ENCODE results near the gene ARID5B. TPM values are rescaled to one million over a fixed set of nuclear protein-coding genes. Genes with fewer than 3 reads are reported as not detected.

Gene ARID5B
- total and polyA plus RNA-seq, 2 donors (not counting 1 experiment from before 2014, with no cell fraction given): 22.4 to 237 TPM

GRCh38 chr10:61994405-61995219 lies 93.1 kb downstream of the ARID5B start:
- no peak for ATAC-seq (ENCODE audit: low read depth)
- Histone ChIP-seq H3K9me3 (ENCODE audit: control extremely low read depth in 1 of 3, control insufficient read depth in 2 of 3, insufficient read depth in 1 of 3, low read length in 2 of 3) (no peaks in the 10 kb centered on the region), H3K9ac (ENCODE audit: low read length) (no peak overlapping the region), H3K27me3 (replicated peaks in 1 of 4; ENCODE audit: control extremely low read depth in 1 of 4, control insufficient read depth in 3 of 4, insufficient read depth in 4 of 4, low read length in 3 of 4) (no peaks in the 10 kb centered on the region), H3K4me1 (ENCODE audit: control insufficient read depth in 2 of 2, insufficient read depth in 2 of 2, low read length in 2 of 2) (peaks cover 56 to 68% of the 10 kb centered on the region in 2 donors), H4K20me1 (ENCODE audit: control insufficient read depth, insufficient read depth, low read length, poor library complexity, severe bottlenecking) (no peaks in the 10 kb centered on the region), H3K79me2 (ENCODE audit: control insufficient read depth, insufficient read depth, low read length) (peaks cover 99% of the 10 kb centered on the region), H3K4me3 (ENCODE audit: control extremely low read depth in 1 of 5, extremely low read depth in 1 of 5, insufficient read depth in 1 of 5, low read depth in 2 of 5, low read length in 4 of 5) (no peak overlapping the region), H3K27ac (ENCODE audit: low read length in 2 of 2) (peak overlapping the region in 1 of 2 donors; percentile 59), H3K4me2 (replicated peaks; ENCODE audit: low read depth, low read length, poor library complexity, severe bottlenecking) (peak overlapping the region; percentile 65), H3K36me3 (replicated peaks in 1 of 2; ENCODE audit: control extremely low read depth in 1 of 2, control insufficient read depth in 1 of 2, extremely low read depth in 1 of 2, insufficient read depth in 2 of 2, low read length in 1 of 2) (peaks cover 3 to 35% of the 10 kb centered on the region in 2 experiments), H2AFZ (ENCODE audit: insufficient read depth, low read depth, low read length, poor library complexity, severe bottlenecking) (no peak overlapping the region)
- ChIA-PET POLR2A (no interaction called here), CTCF (interaction anchor here (1.1 to 1.9 kb wide), 2 partner anchors 28 to 91 kb away, joined by 3 to 5 read pairs; no protein-coding TSS in a partner anchor)
- TF ChIP-seq EZH2 (IDR thresholded peaks at IDR 0.05; ENCODE audit: borderline replicate concordance, insufficient read depth, low read depth, low read length, poor library complexity, severe bottlenecking) (no peak), CTCF (IDR thresholded peaks at IDR 0.05) (no peak)
- H3K4me3 Mint-ChIP-seq: no peak overlapping the region
- no peaks in the 10 kb centered on the region for H3K27me3 Mint-ChIP-seq
- peak overlapping the region; percentile 56 for H3K27ac Mint-ChIP-seq
- DNase-seq: no peak
- H3K9me3 Mint-ChIP-seq (ENCODE audit: insufficient read depth): no peaks in the 10 kb centered on the region
- WGBS (ENCODE audit: insufficient coverage): no CpG with 5 or more reads among the region's 7 CpGs
- H3K4me1 Mint-ChIP-seq: peaks cover 90% of the 10 kb centered on the region
- intact Hi-C loops (cut with micrococcal nuclease): no loop called here

- ATAC-seq (ENCODE audit: low read depth): no peak
- Histone ChIP-seq H2AFZ (ENCODE audit: insufficient read depth, low read depth, low read length, poor library complexity, severe bottlenecking) (no peak overlapping the region), H3K27me3 (replicated peaks in 1 of 4; ENCODE audit: control extremely low read depth in 1 of 4, control insufficient read depth in 3 of 4, insufficient read depth in 4 of 4, low read length in 3 of 4) (no peaks in the 10 kb centered on the region), H3K9ac (ENCODE audit: low read length) (no peak overlapping the region), H3K4me1 (ENCODE audit: control insufficient read depth in 2 of 2, insufficient read depth in 2 of 2, low read length in 2 of 2) (peaks cover 60 to 68% of the 10 kb centered on the region in 2 donors), H3K4me3 (ENCODE audit: control extremely low read depth in 1 of 5, extremely low read depth in 1 of 5, insufficient read depth in 1 of 5, low read depth in 2 of 5, low read length in 4 of 5) (no peak overlapping the region), H4K20me1 (ENCODE audit: control insufficient read depth, insufficient read depth, low read length, poor library complexity, severe bottlenecking) (no peaks in the 10 kb centered on the region), H3K27ac (ENCODE audit: low read length in 2 of 2) (peak overlapping the region in 1 of 2 donors; percentile 59), H3K36me3 (replicated peaks in 1 of 2; ENCODE audit: control extremely low read depth in 1 of 2, control insufficient read depth in 1 of 2, extremely low read depth in 1 of 2, insufficient read depth in 2 of 2, low read length in 1 of 2) (peaks cover under 1 to 29% of the 10 kb centered on the region in 2 experiments), H3K9me3 (ENCODE audit: control extremely low read depth in 1 of 3, control insufficient read depth in 2 of 3, insufficient read depth in 1 of 3, low read length in 2 of 3) (no peaks in the 10 kb centered on the region), H3K4me2 (replicated peaks; ENCODE audit: low read depth, low read length, poor library complexity, severe bottlenecking) (no peak overlapping the region), H3K79me2 (ENCODE audit: control insufficient read depth, insufficient read depth, low read length) (peaks cover 99% of the 10 kb centered on the region)
- ChIA-PET CTCF (interaction anchor here (1.1 to 1.2 kb wide), 2 partner anchors 17 to 92 kb away, joined by 3 read pairs; no protein-coding TSS in a partner anchor), POLR2A (no interaction called here)
- intact Hi-C loops (cut with micrococcal nuclease): no loop called here
- peak overlapping the region; percentile 56 for H3K27ac Mint-ChIP-seq
- H3K4me1 Mint-ChIP-seq: peaks cover 90% of the 10 kb centered on the region
- 100% methylated on average over 2 of the region's 3 CpGs for WGBS (ENCODE audit: insufficient coverage)
- H3K27me3 Mint-ChIP-seq: no peaks in the 10 kb centered on the region
- no peak for DNase-seq
- H3K9me3 Mint-ChIP-seq (ENCODE audit: insufficient read depth): no peaks in the 10 kb centered on the region
- TF ChIP-seq CTCF (IDR thresholded peaks at IDR 0.05) (no peak), EZH2 (IDR thresholded peaks at IDR 0.05; ENCODE audit: borderline replicate concordance, insufficient read depth, low read depth, low read length, poor library complexity, severe bottlenecking) (no peak)
- no peak overlapping the region for H3K4me3 Mint-ChIP-seq
Observed at GRCh38 chr10:61995220-61995503, 93.7 kb downstream of the ARID5B start.

All from B cell (primary cell).